CD8-positive, alpha-beta memory T cell (primary cell): ENCODE measurements around the gene HADH. TPM values are rescaled to one million over a fixed set of nuclear protein-coding genes. Genes with fewer than 3 reads are reported as not detected.

ENCODE experiments used
- CTCF ChIA-PET: fragments of 350-600 bp; sonication (Branson Sonifier 250); formaldehyde crosslinking; loops from one replicate; lab custom pipeline; 2021; ENCODE audit warnings: antibody characterized with exemption; lab: Charles Lee
- POLR2A ChIA-PET: fragments of 350-600 bp; sonication (Branson Sonifier 250); formaldehyde crosslinking; loops from one replicate; lab custom pipeline; 2021; ENCODE audit warnings: antibody characterized with exemption; lab: Charles Lee
- DNase-seq, 5 donors: peaks; one replicate each; pipeline versions ENCODE4 v3.0.0 to v3.0.0-alpha.2; 2020 to 2022; ENCODE audit warnings: mixed read lengths in 1 of 5
- H3K27ac ChIP-seq: one replicate; pipeline ENCODE4 v1.7.0; 2013; ENCODE audit warnings: low read depth, mild to moderate bottlenecking, low read length, moderate library complexity
- H3K27me3 ChIP-seq: 2 replicates; pipeline ENCODE4 v1.7.0; 2013; ENCODE audit warnings: low read length, mild to moderate bottlenecking; ENCODE audit not compliant: insufficient read depth, poor library complexity, severe bottlenecking
- H3K36me3 ChIP-seq: 2 replicates; pipeline ENCODE4 v1.7.0; 2013; ENCODE audit warnings: mild to moderate bottlenecking, low read length, moderate library complexity; ENCODE audit not compliant: insufficient read depth
- H3K4me1 ChIP-seq: 2 replicates; pipeline ENCODE4 v1.7.0; 2013; ENCODE audit warnings: mild to moderate bottlenecking, low read length, moderate library complexity; ENCODE audit not compliant: insufficient read depth
- H3K4me3 ChIP-seq: 2 replicates; pipeline ENCODE4 v1.7.0; 2013; ENCODE audit warnings: mild to moderate bottlenecking, low read length
- H3K9me3 ChIP-seq: 2 replicates; pipeline ENCODE4 v1.7.0; 2013; ENCODE audit warnings: mild to moderate bottlenecking, low read length
- H3K27ac Mint-ChIP-seq, 8 donors: one replicate each; pipeline ENCODE4 v1.8.0; 2020 to 2021; ENCODE audit warnings: mixed read lengths in 8 of 8, mild to moderate bottlenecking in 6 of 8, inconsistent platforms in 3 of 8, moderate library complexity in 3 of 8
- H3K27me3 Mint-ChIP-seq, 2 donors: one replicate each; pipeline ENCODE4 v1.8.0; 2020 to 2021; ENCODE audit warnings: mixed read lengths in 2 of 2, mild to moderate bottlenecking in 1 of 2, moderate library complexity in 1 of 2
- H3K36me3 Mint-ChIP-seq, 3 donors: one replicate each; pipeline ENCODE4 v1.8.0; 2020 to 2021; ENCODE audit warnings: mixed read lengths in 3 of 3, inconsistent platforms in 1 of 3, mild to moderate bottlenecking in 1 of 3
- H3K4me1 Mint-ChIP-seq, 3 donors: one replicate each; pipeline ENCODE4 v1.8.0; 2020 to 2021; ENCODE audit warnings: mixed read lengths in 3 of 3, inconsistent platforms in 1 of 3, mild to moderate bottlenecking in 1 of 3
- H3K4me3 Mint-ChIP-seq, 7 donors: one replicate each; pipeline ENCODE4 v1.8.0; 2020 to 2021; ENCODE audit warnings: mixed read lengths in 7 of 7, mild to moderate bottlenecking in 6 of 7, moderate library complexity in 4 of 7, inconsistent platforms in 2 of 7
- H3K9me3 Mint-ChIP-seq, 5 donors: one replicate each; pipeline ENCODE4 v1.8.0; 2020 to 2022; ENCODE audit warnings: mixed read lengths in 5 of 5, mild to moderate bottlenecking in 3 of 5, moderate library complexity in 2 of 5, inconsistent platforms in 1 of 5
- polyA plus RNA-seq: library from polyadenylated mRNA; unstranded; fragments of 300-500 nt; fragmentation: Illumina TruSeq; gene quantifications from one replicate; pipeline ENCODE4 v1.2.3, GENCODE V29; 2021
- total RNA-seq, 2 experiments: library from RNA; stranded (reverse); gene quantifications; one replicate each; pipeline ENCODE4 v1.2.3, GENCODE V29; 2021

The HADH gene
- total and polyA plus RNA-seq, 3 experiments from 2014 or later: 33.6 to 40.9 (median 38.5) TPM

- Histone ChIP-seq H3K4me3 (no peak overlapping the region), H3K27me3 (no peaks in the 10 kb centered on the region), H3K36me3 (peaks cover 10% of the 10 kb centered on the region), H3K27ac (no peak overlapping the region), H3K4me1 (peaks cover 15% of the 10 kb centered on the region), H3K9me3 (no peaks in the 10 kb centered on the region)
- Mint-ChIP-seq H3K4me1 (peaks cover 9 to 11% (median 10%) of the 10 kb centered on the region in 3 donors), H3K9me3 (no peaks in the 10 kb centered on the region), H3K27me3 (no peaks in the 10 kb centered on the region), H3K4me3 (no peak overlapping the region), H3K27ac (no peak overlapping the region), H3K36me3 (peaks cover 7 to 77% (median 27%) of the 10 kb centered on the region in 3 donors)
- CTCF ChIA-PET: no interaction called here
- no peak for DNase-seq
- POLR2A ChIA-PET: no interaction called here
Observed at GRCh38 chr4:108024878-108025165, 35.1 kb downstream of the HADH start.

GRCh38 chr4:108029016-108029720 lies 39.5 kb downstream of the HADH start:
- H3K36me3 ChIP-seq: peaks cover 5% of the 10 kb centered on the region
- ChIA-PET CTCF (interaction anchor here (1.1 to 4.7 kb wide), 5 partner anchors 10 to 543 kb away, joined by 3 to 39 read pairs (median 4); no protein-coding TSS in a partner anchor), POLR2A (interaction anchor here (0.6 kb wide), 1 partner anchor 514 kb away, joined by 3 read pairs; no protein-coding TSS in a partner anchor)
- H3K4me1 ChIP-seq: peaks cover 37% of the 10 kb centered on the region
- Mint-ChIP-seq H3K9me3 (no peaks in the 10 kb centered on the region), H3K27ac (peak overlapping the region in 5 of 8 donors; percentile 20 to 90 (median 79)), H3K4me3 (peak overlapping the region in 2 of 7 donors; percentile 44 to 53), H3K36me3 (peaks cover 3 to 71% (median 34%) of the 10 kb centered on the region in 3 donors), H3K27me3 (no peaks in the 10 kb centered on the region), H3K4me1 (peaks cover 20 to 27% (median 21%) of the 10 kb centered on the region in 3 donors)
- H3K27me3 ChIP-seq: no peaks in the 10 kb centered on the region
- no peak overlapping the region for H3K4me3 ChIP-seq
- DNase-seq: peak in 1 of 5 donors; percentile 64
- H3K9me3 ChIP-seq: no peaks in the 10 kb centered on the region
- no peak overlapping the region for H3K27ac ChIP-seq

- H3K4me1 Mint-ChIP-seq: peaks cover 20 to 27% (median 26%) of the 10 kb centered on the region in 3 donors
- POLR2A ChIA-PET: interaction anchor here (0.6 kb wide), 1 partner anchor 513 kb away, joined by 3 read pairs; no protein-coding TSS in a partner anchor
- no peaks in the 10 kb centered on the region for H3K9me3 Mint-ChIP-seq
- H3K9me3 ChIP-seq: no peaks in the 10 kb centered on the region
- no peaks in the 10 kb centered on the region for H3K27me3 ChIP-seq
- no peak overlapping the region for H3K27ac ChIP-seq
- DNase-seq: no peak
- CTCF ChIA-PET: interaction anchor here (0.6 to 4.7 kb wide), 13 partner anchors 10 to 542 kb away, joined by 3 to 39 read pairs (median 3); no protein-coding TSS in a partner anchor
- H3K4me3 ChIP-seq: no peak overlapping the region
- H3K36me3 ChIP-seq: peaks cover 5% of the 10 kb centered on the region
- peaks cover 8 to 71% (median 37%) of the 10 kb centered on the region in 3 donors for H3K36me3 Mint-ChIP-seq
- no peaks in the 10 kb centered on the region for H3K27me3 Mint-ChIP-seq
- H3K4me1 ChIP-seq: peaks cover 42% of the 10 kb centered on the region
- H3K27ac Mint-ChIP-seq: peak overlapping the region in 7 of 8 donors; percentile 1 to 90 (median 71)
- peak overlapping the region in 1 of 7 donors; percentile 14 for H3K4me3 Mint-ChIP-seq
Observed at GRCh38 chr4:108029731-108030130, 40.0 kb downstream of the HADH start.

- POLR2A ChIA-PET: no interaction called here
Observed at GRCh38 chr4:108030332-108030731, 40.6 kb downstream of the HADH start.

GRCh38 chr4:108031427-108032083 lies 41.9 kb downstream of the HADH start:
- Histone ChIP-seq H3K9me3 (no peaks in the 10 kb centered on the region), H3K36me3 (no peaks in the 10 kb centered on the region), H3K4me1 (peaks cover 61% of the 10 kb centered on the region), H3K27me3 (no peaks in the 10 kb centered on the region), H3K27ac (no peak overlapping the region), H3K4me3 (no peak overlapping the region)
- Mint-ChIP-seq H3K4me3 (no peak overlapping the region), H3K4me1 (peaks cover 26 to 36% (median 35%) of the 10 kb centered on the region in 3 donors), H3K27me3 (no peaks in the 10 kb centered on the region), H3K27ac (peak overlapping the region in 2 of 8 donors; percentile 61 to 71), H3K36me3 (peaks cover 8 to 68% (median 33%) of the 10 kb centered on the region in 3 donors), H3K9me3 (no peaks in the 10 kb centered on the region)
- no peak for DNase-seq
- CTCF ChIA-PET: interaction anchor here (0.9 to 4.7 kb wide), 4 partner anchors 12 to 540 kb away, joined by 4 to 39 read pairs (median 10); no protein-coding TSS in a partner anchor
- POLR2A ChIA-PET: no interaction called here

More at GRCh38 chr4:108030332-108030731, 40.6 kb downstream of the HADH start:
- Histone ChIP-seq H3K27ac (no peak overlapping the region), H3K4me1 (peaks cover 48% of the 10 kb centered on the region), H3K9me3 (no peaks in the 10 kb centered on the region), H3K4me3 (no peak overlapping the region), H3K27me3 (no peaks in the 10 kb centered on the region), H3K36me3 (no peaks in the 10 kb centered on the region)
- Mint-ChIP-seq H3K4me1 (peaks cover 20 to 27% (median 26%) of the 10 kb centered on the region in 3 donors), H3K27me3 (no peaks in the 10 kb centered on the region), H3K27ac (peak overlapping the region; percentile 1 to 90 (median 66)), H3K36me3 (peaks cover 8 to 71% (median 37%) of the 10 kb centered on the region in 3 donors), H3K9me3 (no peaks in the 10 kb centered on the region), H3K4me3 (peak overlapping the region in 3 of 7 donors; percentile 16 to 47 (median 24))
- CTCF ChIA-PET: interaction anchor here (0.6 to 4.7 kb wide), 14 partner anchors 11 to 542 kb away, joined by 3 to 39 read pairs (median 3); no protein-coding TSS in a partner anchor
- DNase-seq: peak; percentile 21 to 81 (median 56)

- no peak overlapping the region for H3K4me3 ChIP-seq
- no peak for DNase-seq
- Mint-ChIP-seq H3K4me1 (peaks cover 26 to 36% (median 35%) of the 10 kb centered on the region in 3 donors), H3K9me3 (no peaks in the 10 kb centered on the region), H3K27me3 (no peaks in the 10 kb centered on the region), H3K27ac (peak overlapping the region in 1 of 8 donors; percentile 27), H3K4me3 (no peak overlapping the region), H3K36me3 (peaks cover 8 to 50% (median 27%) of the 10 kb centered on the region in 3 donors)
- ChIA-PET POLR2A (no interaction called here), CTCF (interaction anchor here (0.9 to 4.7 kb wide), 3 partner anchors 11 to 539 kb away, joined by 3 to 39 read pairs (median 3); no protein-coding TSS in a partner anchor)
- H3K27ac ChIP-seq: no peak overlapping the region
- H3K36me3 ChIP-seq: no peaks in the 10 kb centered on the region
- no peaks in the 10 kb centered on the region for H3K27me3 ChIP-seq
- H3K9me3 ChIP-seq: no peaks in the 10 kb centered on the region
- H3K4me1 ChIP-seq: peaks cover 69% of the 10 kb centered on the region
Observed at GRCh38 chr4:108033348-108033747, 43.7 kb downstream of the HADH start.

- CTCF ChIA-PET: no interaction called here
- peaks cover 57% of the 10 kb centered on the region for H3K4me1 ChIP-seq
- no peak overlapping the region for H3K4me3 Mint-ChIP-seq
Observed at GRCh38 chr4:108034565-108034964, 44.9 kb downstream of the HADH start.

More at GRCh38 chr4:108034565-108034964, 44.9 kb downstream of the HADH start:
- Histone ChIP-seq H3K9me3 (no peaks in the 10 kb centered on the region), H3K36me3 (no peaks in the 10 kb centered on the region), H3K27me3 (no peaks in the 10 kb centered on the region), H3K27ac (no peak overlapping the region), H3K4me3 (no peak overlapping the region)
- POLR2A ChIA-PET: no interaction called here
- DNase-seq: no peak
- H3K27ac Mint-ChIP-seq: no peak overlapping the region
- peaks cover 5 to 43% (median 22%) of the 10 kb centered on the region in 3 donors for H3K36me3 Mint-ChIP-seq
- peaks cover 19 to 28% (median 26%) of the 10 kb centered on the region in 3 donors for H3K4me1 Mint-ChIP-seq
- H3K27me3 Mint-ChIP-seq: peaks cover 0 to 1% of the 10 kb centered on the region in 2 donors
- no peaks in the 10 kb centered on the region for H3K9me3 Mint-ChIP-seq
